SU-DHL-6 (cell line): ENCODE results near the gene TMPRSS4.

Source experiments
- H2AFZ ChIP-seq: fragments of 200-600 bp; sonication (generic); 2 replicates; pipeline ENCODE4 v1.6.1; 2014; ENCODE audit warnings: low read depth, mild to moderate bottlenecking, moderate library complexity, mixed read lengths, antibody characterized with exemption, low read length; ENCODE audit not compliant: severe bottlenecking
- H3F3A ChIP-seq: fragments of 200-600 bp; shearing (Covaris generic); 2 replicates; pipeline ENCODE4 v1.6.0; 2016; ENCODE audit warnings: antibody characterized with exemption, mild to moderate bottlenecking; ENCODE audit not compliant: insufficient read depth
- H3K27ac ChIP-seq: fragments of 200-600 bp; sonication (generic); 2 replicates; pipeline ENCODE4 v1.5.1; 2016; ENCODE audit warnings: low read depth, mild to moderate bottlenecking, low read length, moderate library complexity, mixed read lengths
- H3K27me3 ChIP-seq: fragments of 200-600 bp; sonication (generic), shearing (Covaris generic); 2 replicates; pipeline ENCODE4 v1.6.0; 2014; ENCODE audit warnings: mild to moderate bottlenecking, low read length
- H3K36me3 ChIP-seq: fragments of 200-600 bp; sonication (generic); 2 replicates; pipeline ENCODE4 v1.6.1; 2014; ENCODE audit warnings: mild to moderate bottlenecking, low read length, mixed read lengths
- H3K4me2 ChIP-seq: fragments of 300-600, 200-600 bp; shearing (Covaris generic), sonication (generic); 2 replicates; pipeline ENCODE4 v1.6.0; 2014; ENCODE audit warnings: low read length, low read depth, mild to moderate bottlenecking; ENCODE audit not compliant: poor library complexity, severe bottlenecking
- H3K4me3 ChIP-seq: fragments of 200-600 bp; sonication (generic); 2 replicates; pipeline ENCODE4 v1.5.1; 2014; ENCODE audit warnings: antibody characterized with exemption, low read length, mild to moderate bottlenecking, mixed read lengths; ENCODE audit not compliant: insufficient read depth, poor library complexity, severe bottlenecking
- H3K79me2 ChIP-seq: fragments of 200-600 bp; sonication (generic); 2 replicates; pipeline ENCODE4 v1.6.1; 2014; ENCODE audit warnings: mild to moderate bottlenecking, low read length, moderate library complexity; ENCODE audit not compliant: insufficient read depth
- H3K9ac ChIP-seq: fragments of 200-600 bp; sonication (generic); 2 replicates; pipeline ENCODE4 v1.7.0; 2014; ENCODE audit warnings: mild to moderate bottlenecking, low read length
- H3K9me2 ChIP-seq: fragments of 200-600 bp; sonication (generic); replicated peaks from 2 replicates; pipeline ENCODE4 v1.6.1; 2014; ENCODE audit warnings: low read length; ENCODE audit not compliant: insufficient read depth
- H3K9me3 ChIP-seq: fragments of 200-600 bp; sonication (generic); 2 replicates; pipeline ENCODE4 v1.6.1; 2014; ENCODE audit warnings: low read length, mixed read lengths; ENCODE audit not compliant: insufficient read depth
- H4K20me1 ChIP-seq: fragments of 200-600 bp; sonication (generic); 2 replicates; pipeline ENCODE4 v1.6.1; 2014; ENCODE audit warnings: low read depth, mild to moderate bottlenecking, antibody characterized with exemption, low read length, moderate library complexity, mixed read lengths
- CTCF ChIP-seq: fragments of 200-600 bp; sonication (generic); IDR thresholded peaks from one replicate; pipeline ENCODE4 v1.5.1; 2017; ENCODE audit warnings: antibody characterized with exemption, mild to moderate bottlenecking, low read length, moderate library complexity; ENCODE audit not compliant: insufficient read depth, poor library complexity, severe bottlenecking
- EZH2phosphoT487 ChIP-seq: fragments of 200-600 bp; sonication (generic), shearing (Covaris generic); conservative IDR thresholded peaks from 2 replicates; pipeline ENCODE4 v1.6.1; 2018; ENCODE audit warnings: mild to moderate bottlenecking, antibody characterized with exemption, low read length, moderate library complexity, mixed read lengths

Gene TMPRSS4

GRCh38 chr11:118076754-118077281 lies at the start of gene TMPRSS4:
TSS of gene TMPRSS4 (plus strand) at chr11:118077078. CDS start at chr11:118077303, 225 bp downstream.
- Histone ChIP-seq H3K27ac (no peak within 1 kb of the TSS), H4K20me1 (no peaks in the 10 kb centered on the region), H3K9ac (no peak within 1 kb of the TSS), H3K36me3 (no peaks in the 10 kb centered on the region), H2AFZ (no peak within 1 kb of the TSS), H3K9me2 (no peaks in the 10 kb centered on the region), H3K9me3 (no peaks in the 10 kb centered on the region), H3K4me3 (no peak within 1 kb of the TSS), H3K4me2 (no peak within 1 kb of the TSS), H3K27me3 (no peaks in the 10 kb centered on the region), H3F3A (no peaks in the 10 kb centered on the region), H3K79me2 (no peaks in the 10 kb centered on the region)
- TF ChIP-seq CTCF = no peak
- TF ChIP-seq EZH2phosphoT487 = no peak

GRCh38 chr11:118027694-118028093 lies 49.2 kb upstream of the TMPRSS4 start:
- no peaks in the 10 kb centered on the region for H3K79me2 ChIP-seq
- H3K36me3 ChIP-seq = no peaks in the 10 kb centered on the region
- no peaks in the 10 kb centered on the region for H3K27me3 ChIP-seq
- TF ChIP-seq CTCF (no peak), EZH2phosphoT487 (no peak)
- H4K20me1 ChIP-seq = no peaks in the 10 kb centered on the region
- H3F3A ChIP-seq = no peaks in the 10 kb centered on the region
- H3K9me3 ChIP-seq = no peaks in the 10 kb centered on the region
- no peak overlapping the region for H3K27ac ChIP-seq
- H3K4me2 ChIP-seq = no peak overlapping the region
- no peak overlapping the region for H2AFZ ChIP-seq
- H3K9ac ChIP-seq = no peak overlapping the region
- no peaks in the 10 kb centered on the region for H3K9me2 ChIP-seq
- no peak overlapping the region for H3K4me3 ChIP-seq

GRCh38 chr11:118028626-118029025 lies 48.3 kb upstream of the TMPRSS4 start:
- H3F3A ChIP-seq = no peaks in the 10 kb centered on the region
- H3K79me2 ChIP-seq = no peaks in the 10 kb centered on the region
- H3K9ac ChIP-seq = no peak overlapping the region
- no peak overlapping the region for H3K4me3 ChIP-seq
- H3K27me3 ChIP-seq = no peaks in the 10 kb centered on the region
- TF ChIP-seq CTCF (no peak), EZH2phosphoT487 (no peak)
- no peak overlapping the region for H3K27ac ChIP-seq
- H3K9me2 ChIP-seq = no peaks in the 10 kb centered on the region
- H3K4me2 ChIP-seq = no peak overlapping the region
- no peaks in the 10 kb centered on the region for H3K36me3 ChIP-seq
- no peaks in the 10 kb centered on the region for H3K9me3 ChIP-seq
- H2AFZ ChIP-seq = no peak overlapping the region
- H4K20me1 ChIP-seq = no peaks in the 10 kb centered on the region

GRCh38 chr11:118033443-118033842 lies 43.4 kb upstream of the TMPRSS4 start:
- Histone ChIP-seq H3K9me3 (no peaks in the 10 kb centered on the region), H2AFZ (no peak overlapping the region), H3K4me3 (no peak overlapping the region), H4K20me1 (no peaks in the 10 kb centered on the region), H3K27ac (no peak overlapping the region), H3K9ac (no peak overlapping the region), H3K9me2 (no peaks in the 10 kb centered on the region), H3K27me3 (no peaks in the 10 kb centered on the region), H3K79me2 (no peaks in the 10 kb centered on the region), H3F3A (no peaks in the 10 kb centered on the region), H3K4me2 (no peak overlapping the region), H3K36me3 (no peaks in the 10 kb centered on the region)
- TF ChIP-seq CTCF = no peak
- no peak for TF ChIP-seq EZH2phosphoT487
